Panc1 (cell line): ENCODE results near the gene RCBTB2.

Experiments used
- CTCF ChIP-seq: fragments of 450-650 bp; IDR thresholded peaks from 2 replicates; pipeline ENCODE4 v1.5.1; 2017; ENCODE audit warnings: mild to moderate bottlenecking
- POLR2AphosphoS5 ChIP-seq: IDR thresholded peaks from 2 replicates; pipeline ENCODE4 v1.6.1; 2012; ENCODE audit warnings: mild to moderate bottlenecking, low read depth, low read length, moderate library complexity
- SIN3A ChIP-seq: IDR thresholded peaks from 2 replicates; pipeline ENCODE4 v1.6.1; 2012; ENCODE audit warnings: low read depth, mild to moderate bottlenecking, low read length, moderate library complexity, borderline replicate concordance; ENCODE audit not compliant: insufficient read depth
- TCF7L2 ChIP-seq: IDR thresholded peaks from 2 replicates; pipeline ENCODE4 v1.6.1; 2011; ENCODE audit warnings: mild to moderate bottlenecking, low read depth, low read length, inconsistent platforms
- TF ChIP-seq, protein P1 (sequence below), 2 experiments: IDR thresholded peaks; 2 replicates each; pipeline ENCODE4 v1.6.1; 2011 to 2012; ENCODE audit warnings: low read depth in 2 of 2, control low read depth in 1 of 2, low read length in 1 of 2, mild to moderate bottlenecking in 1 of 2, moderate library complexity in 1 of 2; ENCODE audit not compliant: insufficient read depth in 1 of 2

GRCh38 chr13:48492470-48493065, 40.3 kb downstream of the RCBTB2 start:
- no peak for TF ChIP-seq CTCF
- no peak for TF ChIP-seq POLR2AphosphoS5
- TF ChIP-seq SIN3A: no peak
- TF ChIP-seq, protein P1, sequence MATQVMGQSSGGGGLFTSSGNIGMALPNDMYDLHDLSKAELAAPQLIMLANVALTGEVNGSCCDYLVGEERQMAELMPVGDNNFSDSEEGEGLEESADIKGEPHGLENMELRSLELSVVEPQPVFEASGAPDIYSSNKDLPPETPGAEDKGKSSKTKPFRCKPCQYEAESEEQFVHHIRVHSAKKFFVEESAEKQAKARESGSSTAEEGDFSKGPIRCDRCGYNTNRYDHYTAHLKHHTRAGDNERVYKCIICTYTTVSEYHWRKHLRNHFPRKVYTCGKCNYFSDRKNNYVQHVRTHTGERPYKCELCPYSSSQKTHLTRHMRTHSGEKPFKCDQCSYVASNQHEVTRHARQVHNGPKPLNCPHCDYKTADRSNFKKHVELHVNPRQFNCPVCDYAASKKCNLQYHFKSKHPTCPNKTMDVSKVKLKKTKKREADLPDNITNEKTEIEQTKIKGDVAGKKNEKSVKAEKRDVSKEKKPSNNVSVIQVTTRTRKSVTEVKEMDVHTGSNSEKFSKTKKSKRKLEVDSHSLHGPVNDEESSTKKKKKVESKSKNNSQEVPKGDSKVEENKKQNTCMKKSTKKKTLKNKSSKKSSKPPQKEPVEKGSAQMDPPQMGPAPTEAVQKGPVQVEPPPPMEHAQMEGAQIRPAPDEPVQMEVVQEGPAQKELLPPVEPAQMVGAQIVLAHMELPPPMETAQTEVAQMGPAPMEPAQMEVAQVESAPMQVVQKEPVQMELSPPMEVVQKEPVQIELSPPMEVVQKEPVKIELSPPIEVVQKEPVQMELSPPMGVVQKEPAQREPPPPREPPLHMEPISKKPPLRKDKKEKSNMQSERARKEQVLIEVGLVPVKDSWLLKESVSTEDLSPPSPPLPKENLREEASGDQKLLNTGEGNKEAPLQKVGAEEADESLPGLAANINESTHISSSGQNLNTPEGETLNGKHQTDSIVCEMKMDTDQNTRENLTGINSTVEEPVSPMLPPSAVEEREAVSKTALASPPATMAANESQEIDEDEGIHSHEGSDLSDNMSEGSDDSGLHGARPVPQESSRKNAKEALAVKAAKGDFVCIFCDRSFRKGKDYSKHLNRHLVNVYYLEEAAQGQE (IDR thresholded peaks at IDR 0.05; ENCODE audit: insufficient read depth in 1 of 2, low read depth in 2 of 2, low read length in 1 of 2): no peak
- no peak for TF ChIP-seq TCF7L2
